Uterus (tissue), 2 donors: Measurements from ENCODE around the gene LHCGR.

Source experiments
- CTCF ChIP-seq, 4 experiments: fragments of 200-600 bp in 2 of 4; fragments of 450-650 bp in 2 of 4; sonication (generic) in 2 of 4; IDR thresholded peaks; one replicate each; pipeline ENCODE4 v1.5.1; 2016 to 2019; ENCODE audit warnings: antibody characterized with exemption in 4 of 4, mild to moderate bottlenecking in 2 of 4, moderate library complexity in 1 of 4
- POLR2A ChIP-seq, 2 donors: fragments of 450-650 bp; IDR thresholded peaks; one replicate each; pipeline ENCODE4 v1.6.1; 2016; ENCODE audit warnings: antibody characterized with exemption in 2 of 2, mild to moderate bottlenecking in 1 of 2, moderate library complexity in 1 of 2

- TF ChIP-seq CTCF (IDR thresholded peaks at IDR 0.05) (no peak), POLR2A (IDR thresholded peaks at IDR 0.05) (no peak)
These were observed 86.5 kb downstream of the LHCGR start for GRCh38 chr2:48668992-48669391.
